NCI-H1436 treated with DMSO at 0.1 percent for 48 hours (cell line): ENCODE measurements around the gene COL13A1.

Source experiments
- DNase-seq: peaks from one replicate; lab custom pipeline; 2025; lab: John Stamatoyannopoulos, UW

COL13A1 gene

DNA sequence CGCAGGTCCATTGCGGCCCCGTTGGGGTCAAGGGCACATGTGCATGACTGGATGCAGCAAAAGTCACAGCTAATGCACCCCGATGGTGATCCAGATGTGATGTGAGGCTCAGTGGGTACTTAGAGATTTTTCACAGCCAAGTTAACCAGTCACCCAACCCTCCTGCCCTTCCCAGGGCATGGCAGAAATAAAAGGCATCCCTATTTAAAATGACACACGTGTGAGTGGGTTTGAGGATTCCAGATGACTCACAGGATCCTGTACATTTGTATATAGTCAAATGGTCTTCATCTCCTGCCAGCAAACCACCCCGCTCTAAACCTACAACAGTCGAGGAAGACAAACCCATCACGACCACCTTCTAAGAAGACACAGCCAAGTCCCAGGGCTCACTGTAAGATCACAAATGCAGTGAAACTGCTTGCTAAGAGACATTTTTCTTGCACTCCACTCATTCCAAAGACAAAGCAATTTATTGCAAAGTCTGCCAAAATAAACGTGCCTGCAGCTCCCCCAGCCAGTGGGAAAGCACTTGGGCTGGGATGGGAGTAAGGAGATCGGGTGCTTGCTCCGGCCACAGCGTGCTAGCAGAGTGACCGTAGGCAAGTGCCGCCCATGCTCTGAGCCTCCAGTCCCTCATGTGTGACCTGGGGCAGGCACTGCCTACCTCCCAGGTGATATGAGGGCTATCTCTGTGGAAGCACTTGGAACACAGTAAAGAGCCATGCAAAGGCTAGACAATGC, 164.4 kb downstream of the COL13A1 start:
- no peak for DNase-seq

DNA sequence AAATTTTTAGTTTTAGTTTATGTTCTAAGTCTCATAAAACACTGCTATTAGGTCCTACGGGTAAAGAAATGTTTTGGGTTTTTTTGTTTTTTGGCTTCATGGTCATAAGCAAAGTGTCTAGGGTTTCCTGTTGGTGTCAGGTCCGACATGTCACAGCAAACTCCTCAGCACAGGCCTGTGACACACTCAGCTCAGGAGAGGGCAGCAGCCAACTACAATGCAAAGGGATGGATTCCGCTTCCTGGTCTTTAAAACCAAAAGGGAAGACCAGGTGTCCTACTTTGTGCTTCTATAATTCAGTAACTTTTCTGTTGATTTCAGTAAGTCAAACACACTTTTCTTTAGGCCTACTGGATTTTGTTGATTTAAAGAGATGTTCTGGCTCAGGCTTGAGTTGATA, 167.1 kb downstream of the COL13A1 start:
- no peak for DNase-seq

DNA sequence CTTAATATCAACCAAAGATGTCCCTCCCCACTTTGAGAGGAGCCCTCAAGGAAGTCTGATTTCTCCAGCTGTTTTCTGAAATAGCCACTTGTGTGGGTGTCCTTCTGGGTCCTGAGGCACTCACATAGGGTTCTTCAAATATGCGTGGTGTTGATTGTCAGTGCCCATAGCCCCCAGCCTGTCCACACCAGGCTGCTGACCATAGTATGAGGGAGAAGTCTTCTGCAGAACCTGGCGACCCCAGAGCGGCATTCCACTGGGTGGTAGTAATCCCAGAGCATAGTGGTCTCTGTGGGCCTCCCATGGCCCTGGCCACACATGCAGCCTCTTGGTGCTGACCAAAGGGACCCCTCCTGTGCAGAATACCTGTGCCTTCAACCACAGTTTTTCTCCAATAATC, 168.3 kb downstream of the COL13A1 start:
- no peak for DNase-seq

DNA sequence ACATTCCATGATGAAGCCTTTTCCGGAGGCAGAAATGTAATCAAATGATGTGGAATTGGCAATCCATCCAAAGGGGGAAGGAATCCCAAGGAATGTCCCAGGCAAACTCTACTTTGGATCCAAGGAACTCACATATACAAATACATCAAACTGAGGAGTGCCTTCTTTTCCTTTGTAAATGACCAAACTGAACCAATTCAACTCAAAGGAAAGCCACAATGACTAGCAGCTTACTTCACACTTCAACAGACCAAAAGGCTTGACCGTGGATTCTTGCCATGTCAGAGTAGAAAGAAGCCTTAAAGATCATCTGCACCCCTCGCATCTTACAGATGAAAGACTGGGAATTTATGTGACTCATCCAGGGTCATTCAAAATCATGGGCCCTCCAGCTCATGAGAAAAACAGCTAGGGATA, 171.3 kb downstream of the COL13A1 start:
- no peak for DNase-seq

DNA sequence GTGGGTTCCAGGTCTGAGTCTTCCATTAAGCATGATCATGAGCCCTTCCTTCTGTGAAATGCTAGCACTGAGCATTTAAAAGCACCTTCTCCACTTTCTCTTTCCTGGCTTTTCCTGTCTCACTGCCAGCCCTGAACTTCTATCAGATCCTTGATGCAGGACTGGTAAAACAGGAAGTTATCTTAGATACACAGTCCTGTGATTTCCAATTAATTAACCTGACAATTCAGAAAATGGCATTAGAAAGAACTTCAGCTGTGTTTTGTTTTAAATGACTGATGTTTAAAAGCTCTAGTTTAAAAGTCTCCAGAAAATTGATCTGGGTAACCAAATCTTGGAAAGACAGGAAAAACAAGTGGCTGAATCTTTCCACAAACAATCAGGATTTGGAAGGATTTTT, 172.0 kb downstream of the COL13A1 start:
- DNase-seq, result no peak

DNA sequence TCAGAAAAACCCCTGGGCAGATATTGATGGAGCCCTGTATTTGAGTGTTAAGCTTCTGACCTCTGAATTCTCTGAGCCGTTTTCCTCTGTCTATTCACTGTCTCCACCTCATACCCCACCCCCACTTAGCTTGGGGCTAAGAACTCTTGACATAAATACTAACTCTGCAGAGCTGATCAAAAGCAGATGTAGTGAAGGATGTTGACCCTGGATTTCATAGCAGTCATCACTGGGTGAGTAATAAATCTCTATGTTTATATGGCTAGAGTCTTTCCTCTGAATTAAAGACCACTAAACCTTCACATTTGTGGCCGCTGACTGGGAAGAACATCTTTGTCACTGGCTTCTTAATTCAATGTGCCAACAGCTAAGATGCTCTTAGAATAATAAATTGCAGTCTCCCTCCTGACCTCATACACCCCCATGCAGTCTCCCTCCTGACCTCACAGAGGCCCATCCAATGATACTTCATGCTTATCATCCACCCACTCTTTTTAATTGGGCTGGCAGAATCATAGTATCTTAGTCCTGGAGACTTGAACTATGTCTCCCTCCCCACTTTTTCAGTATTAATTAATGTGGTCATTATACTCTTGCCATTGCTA, 172.9 kb downstream of the COL13A1 start:
- DNase-seq, result no peak

DNA sequence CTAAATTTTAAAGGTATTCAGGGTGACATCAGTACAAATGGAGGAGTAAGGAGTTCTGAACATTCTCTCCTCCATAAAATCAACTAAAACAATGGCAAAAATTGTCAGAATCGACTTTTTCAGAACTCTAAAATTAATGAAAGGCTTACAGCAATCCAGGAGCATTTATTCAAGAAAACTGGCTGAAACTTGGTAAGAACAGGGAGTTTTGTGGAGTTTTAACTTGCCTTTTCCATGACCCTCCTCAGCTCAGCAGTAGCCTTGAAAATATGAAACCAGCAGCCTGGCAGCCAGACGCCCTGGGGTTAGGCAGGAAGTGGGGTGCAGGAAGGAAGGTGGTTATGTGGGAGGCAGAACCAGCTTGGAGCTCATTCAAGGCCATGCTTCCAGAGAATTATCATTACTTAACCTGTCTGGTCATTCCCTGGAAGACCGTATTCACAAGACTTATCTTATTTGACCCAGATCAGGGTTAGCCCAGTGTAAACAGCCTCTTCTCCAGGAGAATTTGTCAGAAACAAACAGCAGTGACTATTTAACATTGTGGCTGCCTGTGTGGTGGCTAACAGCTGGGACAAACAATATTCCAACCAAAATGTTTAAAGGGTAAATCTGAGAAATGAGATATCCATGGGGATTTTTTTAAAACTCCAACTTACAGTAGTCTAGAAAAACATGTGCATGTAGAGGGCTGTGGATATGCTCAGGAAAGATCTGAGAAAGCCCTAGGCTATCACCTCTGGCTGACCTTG, 175.3 kb downstream of the COL13A1 start:
- DNase-seq, result no peak

DNA sequence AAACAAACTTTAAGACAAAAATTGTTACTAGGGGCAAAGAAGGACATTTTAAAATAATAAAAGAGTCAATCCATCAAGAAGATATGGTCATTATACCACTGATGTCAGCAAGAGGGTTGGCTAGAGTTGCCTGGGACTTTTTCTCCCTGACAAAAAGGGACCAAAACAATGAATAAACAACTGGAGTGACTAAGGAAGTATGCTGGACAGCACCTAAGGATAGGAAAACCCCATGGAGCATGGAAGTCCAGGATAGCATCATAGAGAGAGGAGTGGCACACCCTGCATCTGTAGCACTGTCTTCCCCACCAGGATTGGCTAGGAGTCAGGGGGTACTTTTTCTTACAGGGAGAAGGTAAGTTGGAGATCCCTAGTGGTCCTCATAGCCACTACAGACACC, 177.5 kb downstream of the COL13A1 start:
- no peak for DNase-seq

DNA sequence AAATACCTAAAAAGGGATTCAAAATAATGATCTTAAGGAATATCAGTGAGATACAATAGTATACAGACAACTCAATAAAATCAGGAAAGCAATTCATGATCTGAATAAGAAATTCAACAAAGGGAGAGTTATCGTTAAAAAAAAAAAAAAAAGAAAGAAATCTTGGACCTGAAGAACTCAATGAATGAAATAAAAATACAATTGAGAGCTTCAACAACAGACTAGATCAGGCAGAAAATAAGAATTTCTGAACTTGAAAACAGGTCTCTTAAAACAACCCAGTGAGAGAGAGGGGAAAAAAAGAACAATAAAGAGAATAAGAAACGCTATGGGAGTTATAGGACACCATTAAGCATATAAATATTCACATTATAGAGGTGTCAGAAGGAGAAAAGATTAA, 179.0 kb downstream of the COL13A1 start:
- no peak for DNase-seq

DNA sequence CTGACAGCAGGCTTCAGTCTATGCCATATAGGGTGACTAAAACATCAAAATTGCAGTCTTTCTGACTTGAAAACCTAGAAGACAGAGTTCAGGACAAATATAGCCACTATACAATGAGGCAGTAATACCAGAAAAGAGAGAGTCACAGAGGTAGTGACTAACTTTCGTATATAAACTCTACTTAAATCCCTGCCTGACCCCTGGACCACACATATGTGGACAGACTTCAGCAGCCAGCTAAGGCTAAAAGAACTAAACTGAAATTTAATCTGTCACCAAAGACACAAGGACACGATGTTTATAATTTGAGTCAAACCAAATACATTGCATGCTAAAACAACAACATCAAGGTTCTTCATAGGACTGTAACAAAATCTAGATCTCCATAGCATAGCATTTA, 186.4 kb downstream of the COL13A1 start:
- DNase-seq, result no peak

DNA sequence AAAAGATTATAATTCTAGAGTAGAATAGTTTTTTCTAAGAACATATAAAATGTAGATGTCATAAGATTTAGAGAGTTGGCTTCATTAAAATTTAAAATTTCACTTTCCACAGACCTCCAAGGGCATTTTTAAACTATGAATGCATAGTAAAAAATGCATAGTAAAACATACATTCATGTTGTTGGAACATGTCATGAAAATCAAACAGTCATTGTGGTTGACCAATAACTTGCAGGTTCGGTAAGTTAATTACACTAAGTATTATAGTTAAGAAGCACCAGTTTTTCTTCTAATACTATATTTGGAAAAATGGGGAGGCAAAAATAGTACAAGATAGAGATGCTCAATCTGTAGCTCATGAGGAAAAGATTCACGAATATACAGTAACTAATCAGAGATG, 189.4 kb downstream of the COL13A1 start:
- DNase-seq, result no peak

DNA sequence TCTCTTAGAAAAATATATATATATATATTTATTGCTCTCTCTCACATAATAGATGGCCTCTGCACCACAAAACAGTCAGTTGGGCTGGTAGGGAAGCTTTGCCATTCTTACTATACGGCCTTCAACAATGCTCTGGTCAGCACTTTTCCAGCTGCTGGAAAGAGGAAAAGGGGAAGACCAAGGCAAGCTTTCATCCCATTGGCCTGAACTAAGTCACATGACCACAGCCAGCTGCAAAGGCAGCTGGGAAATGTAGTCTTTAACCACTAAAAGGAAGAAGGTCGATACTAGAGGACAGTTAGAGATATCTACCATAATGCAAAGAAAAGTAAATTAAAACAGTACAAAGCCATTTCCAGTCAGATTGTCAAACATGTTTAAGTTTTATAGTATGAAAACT, 192.6 kb downstream of the COL13A1 start:
- DNase-seq, result no peak

DNA sequence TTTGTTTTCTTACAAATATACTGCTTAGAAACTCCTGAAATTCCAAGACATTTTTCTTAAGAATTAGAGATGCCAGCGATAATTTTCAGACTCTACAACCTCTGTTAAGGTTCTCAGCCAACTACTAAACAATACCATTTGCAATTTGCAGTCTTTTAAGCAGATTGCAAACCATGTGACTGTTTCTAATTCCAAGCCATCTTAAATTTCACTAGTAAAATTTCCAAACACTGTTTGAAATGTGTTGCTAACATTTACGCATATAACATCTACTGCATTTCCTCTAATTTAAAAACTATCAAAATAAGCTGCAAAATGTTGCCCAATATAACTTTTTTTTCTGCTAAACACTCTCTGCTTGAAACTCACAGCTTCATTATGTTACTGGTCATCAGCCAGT, 194.9 kb downstream of the COL13A1 start:
- no peak for DNase-seq

DNA sequence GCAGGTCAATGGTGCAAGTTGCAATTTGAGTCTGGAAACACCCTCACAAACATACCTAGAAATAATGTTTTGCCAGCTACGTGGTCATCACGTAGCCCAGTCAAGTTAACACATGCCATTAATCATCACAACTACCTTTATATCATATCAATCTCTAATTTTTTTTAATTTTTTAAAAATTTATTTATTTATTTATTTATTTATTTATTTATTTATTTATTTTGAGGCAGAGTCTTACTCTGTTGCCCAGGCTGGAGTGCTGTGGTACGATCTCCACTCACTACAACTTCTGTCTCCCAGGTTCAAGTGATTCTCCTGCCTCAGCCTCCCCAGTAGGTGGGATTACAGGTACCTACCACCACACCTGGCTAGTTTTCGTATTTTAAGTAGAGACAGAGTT, 198.6 kb downstream of the COL13A1 start:
- DNase-seq, result no peak

DNA sequence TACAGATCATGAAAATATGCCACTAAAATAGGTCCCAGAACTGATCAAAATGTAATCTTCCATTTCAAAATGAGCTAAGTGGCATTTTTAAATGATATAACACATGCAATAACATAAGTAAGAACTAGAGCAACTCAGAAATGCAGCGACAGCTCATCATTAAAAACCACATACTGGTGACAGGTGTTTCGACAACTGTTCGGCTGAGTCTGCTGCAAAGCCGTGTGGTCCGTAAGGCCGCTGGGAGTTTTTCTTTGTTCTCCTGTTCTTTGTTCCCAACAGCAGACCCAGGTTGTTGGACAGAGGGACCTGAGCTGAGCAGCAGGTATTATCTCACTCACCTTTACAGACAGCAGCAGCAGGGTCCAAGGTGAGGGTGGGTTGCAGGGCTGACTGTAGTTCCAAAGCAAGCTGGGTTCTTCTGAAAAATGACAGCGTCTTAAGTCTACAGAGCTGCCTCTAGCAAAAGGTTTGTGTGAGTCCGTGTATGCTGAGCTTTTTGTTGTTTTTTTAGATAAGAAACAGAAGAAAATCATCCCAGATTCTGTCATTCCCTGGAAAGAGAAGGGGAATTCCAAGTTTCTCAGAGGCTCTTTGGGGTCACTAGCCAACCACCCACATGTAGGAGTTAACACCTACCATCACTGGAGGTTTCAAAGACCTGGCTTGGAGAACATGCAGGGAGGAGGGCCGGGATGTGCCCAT, 205.6 kb downstream of the COL13A1 start:
- no peak for DNase-seq
